ENCODE results near the gene GRP. TPM values are rescaled to one million over a fixed set of nuclear protein-coding genes. Genes with fewer than 3 reads are reported as not detected.

GRP gene
- total and polyA plus RNA-seq, 4 donors, result not detected

- no peak overlapping the region for H3K27ac ChIP-seq (ENCODE audit: low read depth in 1 of 2, low read length in 2 of 2)
- H3K4me1 ChIP-seq (ENCODE audit: control insufficient read depth in 4 of 4, insufficient read depth in 4 of 4, low read length in 3 of 4), result peaks cover 0 to 10% (median 3%) of the 10 kb centered on the region in 4 donors
- H3K9me3 ChIP-seq (ENCODE audit: control insufficient read depth in 4 of 4, low read length in 3 of 4), result no peaks in the 10 kb centered on the region
- H3K4me3 ChIP-seq (ENCODE audit: low read depth in 1 of 3, low read length in 3 of 3), result no peak overlapping the region
- TF ChIP-seq ATF3 (IDR thresholded peaks at IDR 0.05) (no peak), GABPA (IDR thresholded peaks at IDR 0.05 in 1 of 2, conservative IDR thresholded peaks at IDR 0.05 in 1 of 2) (no peak), YY1 (IDR thresholded peaks at IDR 0.05) (no peak), CTCF (IDR thresholded peaks at IDR 0.05; ENCODE audit: low read depth, low read length, missing input control) (no peak), JUND (IDR thresholded peaks at IDR 0.05) (no peak), NR2F2 (IDR thresholded peaks at IDR 0.05) (no peak)
- TF ChIP-seq, protein P1, sequence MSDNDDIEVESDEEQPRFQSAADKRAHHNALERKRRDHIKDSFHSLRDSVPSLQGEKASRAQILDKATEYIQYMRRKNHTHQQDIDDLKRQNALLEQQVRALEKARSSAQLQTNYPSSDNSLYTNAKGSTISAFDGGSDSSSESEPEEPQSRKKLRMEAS (IDR thresholded peaks at IDR 0.05), result no peak
- no peaks in the 10 kb centered on the region for H3K36me3 ChIP-seq (ENCODE audit: control insufficient read depth in 4 of 4, insufficient read depth in 3 of 4, low read depth in 1 of 4, low read length in 3 of 4)
- no peak overlapping the region for H3K9ac ChIP-seq (ENCODE audit: low read depth in 1 of 2, low read length in 2 of 2)
- peaks cover 5 to 11% (median 9%) of the 10 kb centered on the region in 4 donors for H3K27me3 ChIP-seq (ENCODE audit: control insufficient read depth in 4 of 4, insufficient read depth in 4 of 4, low read length in 3 of 4)
- WGBS, result 12% methylated on average over 16 of the region's 16 CpGs
- no peak for DNase-seq (ENCODE audit: low spot score)
Measured at GRCh38 chr18:59263661-59264060, 43.7 kb downstream of the GRP start.

GRCh38 chr18:59264121-59264571 lies 44.2 kb downstream of the GRP start:
- Histone ChIP-seq H3K9me3 (ENCODE audit: control insufficient read depth in 4 of 4, low read length in 3 of 4) (no peaks in the 10 kb centered on the region), H3K4me3 (ENCODE audit: low read depth in 1 of 3, low read length in 3 of 3) (no peak overlapping the region), H3K27ac (ENCODE audit: low read depth in 1 of 2, low read length in 2 of 2) (no peak overlapping the region), H3K4me1 (ENCODE audit: control insufficient read depth in 4 of 4, insufficient read depth in 4 of 4, low read length in 3 of 4) (peaks cover 0 to 14% (median 4%) of the 10 kb centered on the region in 4 donors), H3K27me3 (ENCODE audit: control insufficient read depth in 4 of 4, insufficient read depth in 4 of 4, low read length in 3 of 4) (peaks cover 5 to 11% (median 9%) of the 10 kb centered on the region in 4 donors), H3K36me3 (ENCODE audit: control insufficient read depth in 4 of 4, insufficient read depth in 3 of 4, low read depth in 1 of 4, low read length in 3 of 4) (no peaks in the 10 kb centered on the region), H3K9ac (ENCODE audit: low read depth in 1 of 2, low read length in 2 of 2) (no peak overlapping the region)
- DNase-seq (ENCODE audit: low spot score), result no peak
- TF ChIP-seq, protein P1 (IDR thresholded peaks at IDR 0.05), result no peak
- no peak for TF ChIP-seq CTCF (IDR thresholded peaks at IDR 0.05; ENCODE audit: low read depth, low read length, missing input control)
- TF ChIP-seq YY1 (IDR thresholded peaks at IDR 0.05), result no peak
- TF ChIP-seq GABPA (IDR thresholded peaks at IDR 0.05 in 1 of 2, conservative IDR thresholded peaks at IDR 0.05 in 1 of 2), result no peak
- TF ChIP-seq EGR1 (IDR thresholded peaks at IDR 0.05; ENCODE audit: low read depth in 2 of 2), result no peak
- no peak for TF ChIP-seq RXRA (IDR thresholded peaks at IDR 0.05)
- no peak for TF ChIP-seq TAF1 (conservative IDR thresholded peaks at IDR 0.05)
- TF ChIP-seq HNF4G (IDR thresholded peaks at IDR 0.05), result no peak
- TF ChIP-seq HNF4A (conservative IDR thresholded peaks at IDR 0.05), result no peak
- TF ChIP-seq FOXA2 (IDR thresholded peaks at IDR 0.05), result no peak
- TF ChIP-seq NR2F2 (IDR thresholded peaks at IDR 0.05), result no peak
- TF ChIP-seq FOXA1 (IDR thresholded peaks at IDR 0.05), result no peak
- no peak for TF ChIP-seq SP1 (IDR thresholded peaks at IDR 0.05)
- TF ChIP-seq RAD21 (IDR thresholded peaks at IDR 0.05), result no peak
- TF ChIP-seq, protein P2, sequence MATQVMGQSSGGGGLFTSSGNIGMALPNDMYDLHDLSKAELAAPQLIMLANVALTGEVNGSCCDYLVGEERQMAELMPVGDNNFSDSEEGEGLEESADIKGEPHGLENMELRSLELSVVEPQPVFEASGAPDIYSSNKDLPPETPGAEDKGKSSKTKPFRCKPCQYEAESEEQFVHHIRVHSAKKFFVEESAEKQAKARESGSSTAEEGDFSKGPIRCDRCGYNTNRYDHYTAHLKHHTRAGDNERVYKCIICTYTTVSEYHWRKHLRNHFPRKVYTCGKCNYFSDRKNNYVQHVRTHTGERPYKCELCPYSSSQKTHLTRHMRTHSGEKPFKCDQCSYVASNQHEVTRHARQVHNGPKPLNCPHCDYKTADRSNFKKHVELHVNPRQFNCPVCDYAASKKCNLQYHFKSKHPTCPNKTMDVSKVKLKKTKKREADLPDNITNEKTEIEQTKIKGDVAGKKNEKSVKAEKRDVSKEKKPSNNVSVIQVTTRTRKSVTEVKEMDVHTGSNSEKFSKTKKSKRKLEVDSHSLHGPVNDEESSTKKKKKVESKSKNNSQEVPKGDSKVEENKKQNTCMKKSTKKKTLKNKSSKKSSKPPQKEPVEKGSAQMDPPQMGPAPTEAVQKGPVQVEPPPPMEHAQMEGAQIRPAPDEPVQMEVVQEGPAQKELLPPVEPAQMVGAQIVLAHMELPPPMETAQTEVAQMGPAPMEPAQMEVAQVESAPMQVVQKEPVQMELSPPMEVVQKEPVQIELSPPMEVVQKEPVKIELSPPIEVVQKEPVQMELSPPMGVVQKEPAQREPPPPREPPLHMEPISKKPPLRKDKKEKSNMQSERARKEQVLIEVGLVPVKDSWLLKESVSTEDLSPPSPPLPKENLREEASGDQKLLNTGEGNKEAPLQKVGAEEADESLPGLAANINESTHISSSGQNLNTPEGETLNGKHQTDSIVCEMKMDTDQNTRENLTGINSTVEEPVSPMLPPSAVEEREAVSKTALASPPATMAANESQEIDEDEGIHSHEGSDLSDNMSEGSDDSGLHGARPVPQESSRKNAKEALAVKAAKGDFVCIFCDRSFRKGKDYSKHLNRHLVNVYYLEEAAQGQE (IDR thresholded peaks at IDR 0.05), result no peak
- TF ChIP-seq JUND (IDR thresholded peaks at IDR 0.05), result no peak
- TF ChIP-seq ZBTB33 (IDR thresholded peaks at IDR 0.05), result no peak
- no peak for TF ChIP-seq ATF3 (IDR thresholded peaks at IDR 0.05)
- WGBS, result 7% methylated on average over 17 of the region's 17 CpGs
